ENCODE measurements around the gene HES1.

HES1 gene

GRCh38 chr3:194170793-194171192, 34.8 kb downstream of the HES1 start:
- no peak for DNase-seq

- no peak for DNase-seq
These were observed 38.5 kb downstream of the HES1 start for GRCh38 chr3:194174406-194174805.

GRCh38 chr3:194174980-194175379, 39.0 kb downstream of the HES1 start:
- DNase-seq = no peak

GRCh38 chr3:194176274-194176991, 40.5 kb downstream of the HES1 start:
- no peak for DNase-seq

- DNase-seq = no peak
These were observed 41.2 kb downstream of the HES1 start for GRCh38 chr3:194177141-194177540.

- no peak for DNase-seq
These were observed 42.2 kb downstream of the HES1 start for GRCh38 chr3:194178128-194178527.

GRCh38 chr3:194178669-194179068, 42.7 kb downstream of the HES1 start:
- DNase-seq = no peak

GRCh38 chr3:194180570-194180969, 44.6 kb downstream of the HES1 start:
- DNase-seq = no peak

- DNase-seq = no peak
These were observed 45.9 kb downstream of the HES1 start for GRCh38 chr3:194181612-194182529.

- no peak for DNase-seq
These were observed 47.3 kb downstream of the HES1 start for GRCh38 chr3:194183271-194183670.

- DNase-seq = no peak
These were observed 48.4 kb downstream of the HES1 start for GRCh38 chr3:194184265-194184751.

GRCh38 chr3:194184801-194185200, 48.9 kb downstream of the HES1 start:
- no peak for DNase-seq

GRCh38 chr3:194185221-194185620, 49.3 kb downstream of the HES1 start:
- no peak for DNase-seq

- no peak for DNase-seq
These were observed 51.4 kb downstream of the HES1 start for GRCh38 chr3:194187233-194187944.

All from activated CD4-positive, alpha-beta T cell treated with anti-CD3 and anti-CD28 coated beads, Interleukin-2, Interleukin-6, amounts not matched to agents 100 ng/mL and 50 ng/mL, durations not matched to agents 16 hours and 8 hours (primary cell).